HG03103 (cell line): Measurements from ENCODE around the gene GDPGP1.

ENCODE experiments used
- ATAC-seq: cut with Tn5 transposase; IDR thresholded peaks from one replicate; pipeline ENCODE4 v1.9.1; 2021; ENCODE audit warnings: low read depth; ENCODE audit not compliant: unreplicated experiment

The GDPGP1 gene

GRCh38 chr15:90294601-90295269, 60.7 kb downstream of the GDPGP1 start:
- ATAC-seq, result no peak

- no peak for ATAC-seq
Measured at GRCh38 chr15:90295270-90295648, 61.2 kb downstream of the GDPGP1 start.
